Prostate gland (tissue), 2 donors: ENCODE measurements around the gene EXOC3.

Experiments used
- CTCF ChIP-seq, 4 experiments: fragments of 200-600 bp in 2 of 4; fragments of 450-650 bp in 2 of 4; sonication (generic) in 2 of 4; IDR thresholded peaks; 1 replicate in 3 of 4; 2 replicates in 1 of 4; pipeline ENCODE4 v1.5.1; 2016 to 2019; ENCODE audit warnings: antibody characterized with exemption in 4 of 4, mild to moderate bottlenecking in 2 of 4, moderate library complexity in 2 of 4
- POLR2A ChIP-seq: fragments of 450-650 bp; IDR thresholded peaks from one replicate; pipeline ENCODE4 v1.6.1; 2016; ENCODE audit warnings: antibody characterized with exemption, mild to moderate bottlenecking
- POLR2AphosphoS5 ChIP-seq: sonication (generic); formaldehyde crosslinking; IDR thresholded peaks from one replicate; pipeline ENCODE4 v1.6.1; 2017; ENCODE audit warnings: antibody characterized with exemption

GRCh38 chr5:446066-446882 lies 3.3 kb downstream of the EXOC3 start:
- TF ChIP-seq CTCF (IDR thresholded peaks at IDR 0.05): no peak
- TF ChIP-seq POLR2A: no peak
- no peak for TF ChIP-seq POLR2AphosphoS5
